Colonic mucosa (tissue), 4 donors: Measurements from ENCODE around the gene CHSY1. TPM values are rescaled to one million over a fixed set of nuclear protein-coding genes. Genes with fewer than 3 reads are reported as not detected.

Experiments used
- DNase-seq: peaks from one replicate; pipeline ENCODE4 v3.0.0-alpha.2; 2020
- H3K27ac ChIP-seq: fragments of 200-600 bp; one replicate; pipeline ENCODE4 v1.8.0; 2021
- H3K27me3 ChIP-seq: fragments of 200-600 bp; one replicate; pipeline ENCODE4 v1.8.0; 2021
- H3K36me3 ChIP-seq: fragments of 200-600 bp; one replicate; pipeline ENCODE4 v1.8.0; 2021
- H3K4me1 ChIP-seq: fragments of 200-600 bp; one replicate; pipeline ENCODE4 v1.8.0; 2021; ENCODE audit warnings: mild to moderate bottlenecking
- H3K4me3 ChIP-seq: fragments of 200-600 bp; one replicate; pipeline ENCODE4 v1.8.0; 2021
- H3K9ac ChIP-seq, 2 donors: one replicate each; pipeline ENCODE4 v1.7.0; 2013; ENCODE audit warnings: control low read depth in 2 of 2, low read depth in 2 of 2, low read length in 2 of 2
- H3K9me3 ChIP-seq: fragments of 200-600 bp; one replicate; pipeline ENCODE4 v1.8.0; 2021
- CTCF ChIP-seq: fragments of 200-600 bp; IDR thresholded peaks from one replicate; pipeline ENCODE4 v1.8.0; 2022; ENCODE audit warnings: antibody characterized with exemption, mild to moderate bottlenecking
- intact Hi-C: fragments of 100-400 bp; cut with DNase I; formaldehyde crosslinking; loops from one replicate; pipeline ENCODE4 v1.14.1; 2022
- total RNA-seq, 2 donors: library from RNA; stranded (reverse); fragmentation: NEBNext Ultra II Directional in 1 of 2; extraction: Animal tissue kit (Norgen Biotek cat#: 25700) in 1 of 2; gene quantifications; one replicate each; pipeline ENCODE4 v1.2.1, GENCODE V29; 2021
- donor health status: healthy.
- donor health status: DM: no; HTN: no; CAD: no.
- donor health status: DM: no; HTN: no; CAD: no.

Gene CHSY1
- total RNA-seq, 2 donors from 2014 or later, result 12.3 to 13.7 TPM

- H3K27me3 ChIP-seq, result no peaks in the 10 kb centered on the region
- intact Hi-C loops, result loop anchor here (10.0 kb wide), 1 partner anchor 350 kb away; the partner anchor contains the start of gene LRRK1
- DNase-seq, result no peak
- H3K36me3 ChIP-seq, result no peaks in the 10 kb centered on the region
- no peak overlapping the region for H3K4me3 ChIP-seq
- H3K4me1 ChIP-seq, result no peaks in the 10 kb centered on the region
- TF ChIP-seq CTCF, result no peak
- H3K9ac ChIP-seq, result no peak overlapping the region
- no peak overlapping the region for H3K27ac ChIP-seq
- no peaks in the 10 kb centered on the region for H3K9me3 ChIP-seq
Observed at GRCh38 chr15:101264911-101265641, 13.2 kb upstream of the CHSY1 start.

- Histone ChIP-seq H3K4me1 (no peaks in the 10 kb centered on the region), H3K36me3 (no peaks in the 10 kb centered on the region), H3K27me3 (no peaks in the 10 kb centered on the region), H3K4me3 (no peak overlapping the region), H3K9me3 (no peaks in the 10 kb centered on the region), H3K9ac (no peak overlapping the region), H3K27ac (no peak overlapping the region)
- intact Hi-C loops, result loop anchor here (10.0 kb wide), 1 partner anchor 349 kb away; the partner anchor contains the start of gene LRRK1
- DNase-seq, result no peak
- TF ChIP-seq CTCF, result no peak
Observed at GRCh38 chr15:101264011-101264410, 12.2 kb upstream of the CHSY1 start.

- DNase-seq, result no peak
- Histone ChIP-seq H3K27me3 (no peaks in the 10 kb centered on the region), H3K9ac (no peak overlapping the region), H3K4me1 (no peaks in the 10 kb centered on the region), H3K36me3 (no peaks in the 10 kb centered on the region), H3K4me3 (no peak overlapping the region), H3K9me3 (no peaks in the 10 kb centered on the region), H3K27ac (no peak overlapping the region)
- intact Hi-C loops, result loop anchor here (10.0 kb wide), 1 partner anchor 348 kb away; the partner anchor contains the start of gene LRRK1
- TF ChIP-seq CTCF, result no peak
Observed at GRCh38 chr15:101262551-101262950, 10.7 kb upstream of the CHSY1 start.

- TF ChIP-seq CTCF, result peak; percentile 72
- no peak overlapping the region for H3K9ac ChIP-seq
Observed at GRCh38 chr15:101258238-101259144, 6.6 kb upstream of the CHSY1 start.

GRCh38 chr15:101256757-101257156, 4.9 kb upstream of the CHSY1 start:
- Histone ChIP-seq H3K4me1 (peaks cover 6% of the 10 kb centered on the region), H3K27ac (no peak overlapping the region), H3K27me3 (no peaks in the 10 kb centered on the region), H3K36me3 (no peaks in the 10 kb centered on the region), H3K4me3 (no peak overlapping the region), H3K9ac (no peak overlapping the region), H3K9me3 (no peaks in the 10 kb centered on the region)
- intact Hi-C loops, result no loop called here
- DNase-seq, result no peak
- peak; percentile 24 for TF ChIP-seq CTCF

More at GRCh38 chr15:101258238-101259144, 6.6 kb upstream of the CHSY1 start:
- no peak overlapping the region for H3K27ac ChIP-seq
- no peaks in the 10 kb centered on the region for H3K9me3 ChIP-seq
- no peaks in the 10 kb centered on the region for H3K36me3 ChIP-seq
- no peak overlapping the region for H3K4me3 ChIP-seq
- intact Hi-C loops, result loop anchor here (1.0 to 2.0 kb wide), 2 partner anchors 170 to 243 kb away; no protein-coding TSS in a partner anchor
- peak; percentile 73 for DNase-seq
- no peaks in the 10 kb centered on the region for H3K4me1 ChIP-seq
- H3K27me3 ChIP-seq, result no peaks in the 10 kb centered on the region
